GM18505 (cell line): ENCODE measurements around the gene OCEL1.
"Not testable (repeated sequence)": the region's sequence is repeated elsewhere in the genome, so short reads cannot be mapped to it uniquely, and the experiment has no call there.

Experiments used
- ATAC-seq: cut with Tn5 transposase; IDR thresholded peaks from one replicate; pipeline ENCODE4 v1.9.1; 2021; ENCODE audit not compliant: unreplicated experiment
- POLR2A ChIP-seq: IDR thresholded peaks from 4 replicates; pipeline ENCODE4 v1.6.1; 2011; ENCODE audit warnings: borderline replicate concordance; ENCODE audit not compliant: insufficient read depth, insufficient read length; ENCODE audit errors: extremely low read depth

The OCEL1 gene

DNA sequence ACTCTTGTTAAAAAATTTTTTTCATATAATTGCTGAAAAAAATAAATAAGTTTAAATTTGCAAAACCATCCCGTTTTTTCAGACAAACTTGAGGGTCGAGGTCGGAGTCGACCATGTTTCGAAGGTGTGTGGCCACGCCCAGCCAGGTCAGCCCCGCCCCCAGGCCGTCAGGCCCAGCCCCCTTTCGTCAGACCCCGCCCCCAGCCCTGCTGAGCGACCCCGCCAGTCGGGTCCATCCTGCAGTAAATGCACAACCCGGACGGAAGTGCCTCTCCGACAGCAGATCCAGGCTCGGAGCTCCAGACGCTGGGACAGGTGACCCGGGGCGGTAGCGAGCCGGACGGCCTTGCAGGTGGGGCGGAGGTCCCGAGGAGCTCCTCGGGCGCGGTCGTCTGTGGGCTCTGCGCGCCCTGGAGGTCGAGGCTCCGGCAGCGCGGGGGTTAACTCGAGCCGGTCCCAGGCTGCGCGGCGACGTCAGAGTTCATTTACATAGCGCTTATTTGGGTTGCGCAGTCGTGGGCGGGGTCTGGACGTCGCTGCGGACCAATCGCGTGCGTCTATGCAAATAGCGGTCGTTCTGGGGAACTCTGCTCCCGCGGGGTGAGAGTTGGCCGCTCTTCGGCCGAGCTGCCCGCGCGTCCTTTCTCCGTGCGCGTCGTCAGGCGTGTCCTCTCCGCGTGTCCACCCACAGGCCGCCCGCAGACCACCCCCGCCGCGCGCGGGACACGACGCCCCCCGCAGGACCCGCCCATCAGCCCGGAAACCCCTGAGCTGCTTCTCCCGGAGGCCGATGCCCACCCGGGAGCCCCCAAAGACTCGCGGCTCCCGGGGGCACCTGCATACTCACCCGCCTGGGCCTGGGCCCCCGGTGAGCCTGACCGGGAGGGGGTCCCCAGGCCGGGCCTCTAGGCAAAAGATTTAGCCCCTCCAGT lies at the start of gene OCEL1:
Gene OCEL1 (plus strand): TSS at position 225 of the 932 bp plus-strand sequence. CDS start 22 bp downstream, at position 247.
- peak; percentile 95 for TF ChIP-seq POLR2A
- peak; percentile 88 for ATAC-seq

- no peak for TF ChIP-seq POLR2A
- ATAC-seq = no peak
These were observed 47.7 kb upstream of the OCEL1 start for GRCh38 chr19:17178291-17178690.

- no peak for TF ChIP-seq POLR2A
- no peak for ATAC-seq
These were observed 44.9 kb upstream of the OCEL1 start for GRCh38 chr19:17180997-17181702.

DNA sequence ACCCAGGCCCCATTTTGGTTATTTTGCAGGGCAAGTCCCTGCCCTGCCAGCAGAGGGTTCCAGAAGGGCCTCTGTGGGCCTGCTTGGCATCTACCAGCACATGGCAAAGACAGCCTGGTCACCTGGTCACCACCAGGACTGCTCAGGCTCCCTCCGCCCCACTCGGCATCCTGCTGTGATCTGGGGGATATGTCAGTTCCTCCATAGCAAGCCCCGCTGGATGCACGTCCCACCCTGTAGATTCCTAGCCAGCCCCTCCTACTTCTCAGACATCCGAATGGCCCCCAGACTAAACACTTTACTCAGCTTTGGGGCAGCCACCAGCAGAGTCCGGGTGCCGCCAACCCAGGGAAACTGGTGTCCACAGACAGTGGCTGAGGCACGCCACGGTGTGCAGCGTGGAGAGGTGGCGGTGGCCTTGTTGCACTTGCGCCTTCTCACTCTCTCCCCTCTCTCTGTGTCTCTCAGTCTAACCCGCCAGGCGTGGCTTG lies 42.7 kb upstream of the OCEL1 start:
- no peak for TF ChIP-seq POLR2A
- no peak for ATAC-seq

DNA sequence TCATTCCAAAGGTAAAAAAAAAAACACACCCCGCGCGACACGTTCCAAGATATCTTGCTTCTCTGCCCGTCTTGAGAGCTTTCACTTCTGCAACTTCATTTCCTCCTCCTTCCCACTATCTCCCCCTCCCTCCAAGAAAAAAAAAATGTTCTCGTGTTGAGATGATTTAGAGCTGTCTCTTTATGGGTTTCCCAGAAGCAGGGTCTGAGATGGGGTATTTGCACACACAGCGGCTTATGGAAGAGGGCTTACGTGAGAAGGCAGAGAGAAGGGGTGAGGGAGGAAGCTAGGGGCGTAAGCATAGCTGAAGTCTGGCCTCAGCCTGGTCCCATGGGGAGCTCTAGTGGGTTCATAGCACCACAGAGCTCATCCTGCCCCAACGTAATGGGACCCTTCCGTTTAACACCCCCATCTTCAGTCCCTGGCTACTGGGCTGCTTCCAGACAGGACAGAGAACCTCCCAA lies 42.1 kb upstream of the OCEL1 start:
- TF ChIP-seq POLR2A = no peak
- no peak for ATAC-seq

- no peak for ATAC-seq
- no peak for TF ChIP-seq POLR2A
These were observed 41.6 kb upstream of the OCEL1 start for GRCh38 chr19:17184371-17184841.

DNA sequence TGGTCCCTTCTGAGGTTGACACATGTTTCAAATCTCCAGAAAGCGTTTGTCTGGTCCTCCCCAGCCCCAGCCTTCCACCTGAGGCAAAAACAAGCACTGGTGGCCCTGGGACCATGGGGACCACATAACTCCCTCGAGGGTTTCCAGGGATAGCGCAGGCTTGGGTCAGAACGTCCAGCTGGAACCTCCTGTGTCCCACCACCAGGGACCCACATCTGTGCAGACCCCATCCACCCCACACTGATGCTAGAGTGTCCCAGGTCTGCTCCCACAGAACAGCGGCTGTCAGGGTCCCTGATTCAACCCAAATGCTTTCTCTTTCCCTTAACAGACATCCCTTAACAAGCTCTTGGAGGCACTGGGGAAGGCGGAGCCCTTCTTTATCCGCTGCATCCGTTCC lies 40.4 kb upstream of the OCEL1 start:
- no peak for TF ChIP-seq POLR2A
- no peak for ATAC-seq

DNA sequence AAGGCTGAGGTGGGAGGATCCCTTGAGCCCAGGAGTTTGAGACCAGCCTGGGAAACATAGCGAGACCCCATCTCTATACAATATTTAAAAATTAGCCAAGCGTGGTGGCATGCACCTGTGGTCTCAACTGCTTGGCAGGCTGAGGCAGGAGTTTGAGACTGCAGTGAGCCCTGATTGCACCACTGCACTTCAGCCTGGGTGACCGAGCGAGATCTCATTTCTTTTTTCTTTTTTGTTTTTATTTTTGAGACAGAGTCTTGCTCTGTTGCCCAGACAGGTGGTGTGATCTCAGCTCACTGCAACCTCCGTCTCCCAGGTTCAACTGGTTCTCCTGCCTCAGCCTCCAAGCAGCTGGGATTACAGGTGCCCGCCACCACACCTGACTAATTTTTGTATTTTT lies 34.3 kb upstream of the OCEL1 start:
- ATAC-seq = not testable (repeated sequence)

DNA sequence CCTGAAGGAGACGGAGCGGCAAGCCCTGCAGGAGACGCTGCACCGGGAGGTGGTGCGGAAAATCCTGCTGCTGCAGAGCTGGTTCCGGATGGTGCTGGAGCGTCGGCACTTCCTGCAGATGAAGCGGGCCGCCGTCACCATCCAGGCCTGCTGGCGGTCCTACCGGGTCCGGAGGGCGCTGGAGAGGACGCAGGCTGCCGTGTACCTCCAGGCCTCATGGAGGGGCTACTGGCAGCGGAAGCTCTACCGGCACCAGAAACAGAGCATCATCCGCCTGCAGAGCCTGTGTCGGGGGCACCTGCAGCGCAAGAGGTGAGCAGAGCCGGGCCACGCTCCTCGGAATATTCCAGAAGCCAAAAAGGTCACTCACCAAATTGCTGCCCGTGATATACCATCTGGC lies 33.3 kb upstream of the OCEL1 start:
- no peak for ATAC-seq
- no peak for TF ChIP-seq POLR2A

DNA sequence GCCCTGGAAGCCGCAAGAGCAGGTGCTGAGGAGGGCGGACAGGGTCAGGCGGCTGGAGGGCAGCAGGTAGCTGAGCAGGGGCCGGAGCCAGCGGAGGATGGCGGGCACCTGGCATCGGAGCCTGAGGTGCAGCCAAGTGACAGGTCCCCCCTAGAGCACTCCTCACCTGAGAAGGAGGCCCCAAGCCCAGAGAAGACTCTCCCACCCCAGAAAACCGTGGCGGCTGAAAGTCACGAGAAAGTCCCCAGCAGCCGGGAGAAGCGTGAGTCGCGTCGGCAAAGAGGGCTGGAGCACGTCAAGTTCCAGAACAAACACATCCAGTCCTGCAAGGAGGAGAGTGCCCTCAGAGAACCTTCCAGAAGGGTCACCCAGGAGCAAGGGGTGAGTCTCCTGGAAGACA lies 31.4 kb upstream of the OCEL1 start:
- no peak for TF ChIP-seq POLR2A
- ATAC-seq = no peak

DNA sequence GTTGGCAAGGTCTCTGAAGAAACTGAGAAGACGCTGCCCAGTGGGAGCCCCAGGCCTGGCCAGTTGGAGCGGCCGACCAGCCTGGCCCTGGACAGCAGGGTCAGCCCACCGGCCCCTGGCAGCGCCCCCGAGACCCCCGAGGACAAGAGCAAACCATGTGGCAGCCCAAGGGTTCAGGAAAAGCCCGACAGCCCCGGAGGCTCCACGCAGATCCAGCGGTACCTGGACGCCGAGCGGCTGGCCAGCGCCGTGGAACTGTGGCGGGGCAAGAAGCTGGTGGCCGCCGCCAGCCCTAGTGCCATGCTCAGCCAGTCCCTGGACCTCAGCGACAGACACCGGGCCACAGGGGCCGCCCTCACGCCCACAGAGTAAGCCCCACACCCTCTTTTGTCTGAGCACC lies 30.9 kb upstream of the OCEL1 start:
- ATAC-seq = no peak
- no peak for TF ChIP-seq POLR2A

DNA sequence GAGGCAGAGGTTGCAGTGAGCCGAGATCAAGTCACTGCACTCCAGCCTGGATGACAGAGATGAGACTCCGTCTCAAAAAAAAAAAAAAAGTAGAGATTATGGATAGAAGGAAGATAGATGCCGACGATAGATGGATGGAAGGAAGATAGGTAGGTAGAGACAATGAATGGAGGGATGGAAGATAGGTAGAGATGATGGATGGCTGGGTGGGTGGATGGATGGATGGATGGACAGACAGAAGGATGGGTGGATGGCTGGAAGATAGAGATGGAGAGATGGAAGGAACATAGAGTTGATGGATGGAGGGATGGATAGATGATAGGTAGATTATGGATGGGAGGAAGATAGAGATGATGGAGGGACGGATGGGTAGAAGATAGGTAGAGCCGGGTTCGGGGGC lies 29.4 kb upstream of the OCEL1 start:
- no peak for ATAC-seq

DNA sequence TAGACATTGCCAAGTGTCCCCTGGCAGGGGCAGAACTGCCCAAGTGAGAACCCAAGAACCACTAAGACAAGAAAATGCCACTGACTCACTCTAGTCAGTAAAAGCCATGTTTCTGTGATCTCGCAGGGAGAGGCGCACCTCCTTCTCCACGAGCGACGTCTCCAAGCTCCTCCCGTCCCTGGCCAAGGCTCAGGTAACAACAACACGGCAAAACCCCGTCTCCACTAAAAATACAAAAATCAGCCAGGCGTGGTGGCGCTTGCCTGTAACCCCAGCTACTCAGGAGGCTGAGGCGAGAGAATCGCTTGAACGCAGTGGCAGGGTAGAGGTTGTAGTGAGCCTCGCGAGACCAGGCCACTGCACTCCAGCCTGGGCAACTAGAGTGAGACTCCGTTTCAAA lies 28.4 kb upstream of the OCEL1 start:
- no peak for ATAC-seq
- TF ChIP-seq POLR2A = no peak

More for the DNA sequence above, 29.4 kb upstream of the OCEL1 start:
- no peak for TF ChIP-seq POLR2A
